Stimulated activated effector memory CD8-positive, alpha-beta T cell treated with anti-CD3 and anti-CD28 coated beads, Interleukin-12 subunit alpha, Interleukin-12 subunit beta, amount 100 ng/mL, for 72 hours (primary cell): ENCODE results near the gene KLF7.
A peak's percentile ranks its signal among the peaks of the same experiment; 100 is the strongest.

Experiments
- ATAC-seq: fragments of 150-1000 bp; cut with Tn5 transposase; 2 replicates; pipeline ENCODE4 v1.10.0; 2021
- DNase-seq, 2 donors: peaks; one replicate each; pipeline ENCODE4 v3.0.0; 2021 to 2022; ENCODE audit warnings: low spot score in 2 of 2
- H3K27ac Mint-ChIP-seq: one replicate; pipeline ENCODE4 v1.8.0; 2022; ENCODE audit warnings: mild to moderate bottlenecking, mixed read lengths
- H3K36me3 Mint-ChIP-seq: one replicate; pipeline ENCODE4 v1.8.0; 2022; ENCODE audit warnings: mild to moderate bottlenecking, mixed read lengths
- H3K4me1 Mint-ChIP-seq: one replicate; pipeline ENCODE4 v1.8.0; 2022; ENCODE audit warnings: mixed read lengths
- H3K4me3 Mint-ChIP-seq: one replicate; pipeline ENCODE4 v1.8.0; 2022; ENCODE audit warnings: mild to moderate bottlenecking, mixed read lengths
- H3K9me3 Mint-ChIP-seq: one replicate; pipeline ENCODE4 v1.8.0; 2022; ENCODE audit warnings: mixed read lengths

Gene KLF7

GRCh38 chr2:207143215-207144172 lies 22.3 kb downstream of the KLF7 start:
- no peak for DNase-seq
- ATAC-seq = peak; percentile 69
- H3K4me3 Mint-ChIP-seq = peak overlapping the region; percentile 32
- peak overlapping the region; percentile 52 for H3K27ac Mint-ChIP-seq
- peaks cover under 1% of the 10 kb centered on the region for H3K36me3 Mint-ChIP-seq
- peaks cover 25% of the 10 kb centered on the region for H3K4me1 Mint-ChIP-seq
- H3K9me3 Mint-ChIP-seq = no peaks in the 10 kb centered on the region

GRCh38 chr2:207142461-207142860 lies 23.3 kb downstream of the KLF7 start:
- Mint-ChIP-seq H3K36me3 (no peaks in the 10 kb centered on the region), H3K4me3 (peak overlapping the region; percentile 32), H3K9me3 (no peaks in the 10 kb centered on the region), H3K27ac (peak overlapping the region; percentile 52), H3K4me1 (peaks cover 25% of the 10 kb centered on the region)
- DNase-seq = no peak
- ATAC-seq = peak; percentile 57

- Mint-ChIP-seq H3K4me3 (no peak overlapping the region), H3K36me3 (no peaks in the 10 kb centered on the region), H3K4me1 (peaks cover 26% of the 10 kb centered on the region), H3K27ac (no peak overlapping the region), H3K9me3 (no peaks in the 10 kb centered on the region)
- DNase-seq (no peak), ATAC-seq (no peak)
Observed at GRCh38 chr2:207141386-207141785, 24.4 kb downstream of the KLF7 start.

GRCh38 chr2:207140265-207140664 lies 25.5 kb downstream of the KLF7 start:
- DNase-seq (no peak), ATAC-seq (no peak)
- peaks cover 31% of the 10 kb centered on the region for H3K4me1 Mint-ChIP-seq
- H3K27ac Mint-ChIP-seq = no peak overlapping the region
- H3K9me3 Mint-ChIP-seq = no peaks in the 10 kb centered on the region
- H3K36me3 Mint-ChIP-seq = no peaks in the 10 kb centered on the region
- no peak overlapping the region for H3K4me3 Mint-ChIP-seq

GRCh38 chr2:207139552-207139951 lies 26.2 kb downstream of the KLF7 start:
- Mint-ChIP-seq H3K4me1 (peaks cover 30% of the 10 kb centered on the region), H3K36me3 (no peaks in the 10 kb centered on the region), H3K27ac (no peak overlapping the region), H3K9me3 (no peaks in the 10 kb centered on the region), H3K4me3 (no peak overlapping the region)
- ATAC-seq = no peak
- DNase-seq = no peak

GRCh38 chr2:207138627-207139297 lies 27.0 kb downstream of the KLF7 start:
- no peaks in the 10 kb centered on the region for H3K9me3 Mint-ChIP-seq
- H3K36me3 Mint-ChIP-seq = no peaks in the 10 kb centered on the region
- no peak for ATAC-seq
- H3K4me1 Mint-ChIP-seq = peaks cover 22% of the 10 kb centered on the region
- H3K27ac Mint-ChIP-seq = no peak overlapping the region
- DNase-seq = no peak
- no peak overlapping the region for H3K4me3 Mint-ChIP-seq

- Mint-ChIP-seq H3K4me3 (no peak overlapping the region), H3K27ac (no peak overlapping the region), H3K9me3 (no peaks in the 10 kb centered on the region), H3K36me3 (no peaks in the 10 kb centered on the region), H3K4me1 (peaks cover 12% of the 10 kb centered on the region)
- ATAC-seq = no peak
- no peak for DNase-seq
Observed at GRCh38 chr2:207137596-207138337, 28.0 kb downstream of the KLF7 start.

- Mint-ChIP-seq H3K4me1 (peaks cover 6% of the 10 kb centered on the region), H3K36me3 (no peaks in the 10 kb centered on the region), H3K4me3 (no peak overlapping the region), H3K27ac (no peak overlapping the region), H3K9me3 (no peaks in the 10 kb centered on the region)
- DNase-seq (no peak), ATAC-seq (no peak)
Observed at GRCh38 chr2:207136874-207137273, 28.9 kb downstream of the KLF7 start.

GRCh38 chr2:207135801-207136457 lies 29.8 kb downstream of the KLF7 start:
- DNase-seq = no peak
- ATAC-seq = no peak
- Mint-ChIP-seq H3K36me3 (no peaks in the 10 kb centered on the region), H3K27ac (no peak overlapping the region), H3K9me3 (no peaks in the 10 kb centered on the region), H3K4me3 (no peak overlapping the region), H3K4me1 (peaks cover 6% of the 10 kb centered on the region)

GRCh38 chr2:207135340-207135739 lies 30.4 kb downstream of the KLF7 start:
- Mint-ChIP-seq H3K9me3 (no peaks in the 10 kb centered on the region), H3K4me1 (peaks cover 6% of the 10 kb centered on the region), H3K4me3 (no peak overlapping the region), H3K36me3 (no peaks in the 10 kb centered on the region), H3K27ac (no peak overlapping the region)
- DNase-seq (no peak), ATAC-seq (no peak)

- Mint-ChIP-seq H3K36me3 (no peaks in the 10 kb centered on the region), H3K27ac (no peak overlapping the region), H3K4me3 (no peak overlapping the region), H3K9me3 (no peaks in the 10 kb centered on the region), H3K4me1 (peaks cover 6% of the 10 kb centered on the region)
- ATAC-seq = no peak
- DNase-seq = no peak
Observed at GRCh38 chr2:207133820-207134519, 31.8 kb downstream of the KLF7 start.

- Mint-ChIP-seq H3K36me3 (no peaks in the 10 kb centered on the region), H3K4me1 (peaks cover 6% of the 10 kb centered on the region), H3K4me3 (no peak overlapping the region), H3K9me3 (no peaks in the 10 kb centered on the region), H3K27ac (no peak overlapping the region)
- no peak for ATAC-seq
- no peak for DNase-seq
Observed at GRCh38 chr2:207133458-207133819, 32.3 kb downstream of the KLF7 start.

GRCh38 chr2:207132019-207132418 lies 33.7 kb downstream of the KLF7 start:
- ATAC-seq (no peak), DNase-seq (no peak)
- no peak overlapping the region for H3K27ac Mint-ChIP-seq
- H3K9me3 Mint-ChIP-seq = no peaks in the 10 kb centered on the region
- no peaks in the 10 kb centered on the region for H3K36me3 Mint-ChIP-seq
- H3K4me3 Mint-ChIP-seq = no peak overlapping the region
- H3K4me1 Mint-ChIP-seq = peaks cover 6% of the 10 kb centered on the region

GRCh38 chr2:207131594-207131993 lies 34.2 kb downstream of the KLF7 start:
- ATAC-seq (no peak), DNase-seq (no peak)

More at GRCh38 chr2:207131594-207131993, 34.2 kb downstream of the KLF7 start:
- H3K4me3 Mint-ChIP-seq = no peak overlapping the region
- H3K9me3 Mint-ChIP-seq = no peaks in the 10 kb centered on the region
- H3K27ac Mint-ChIP-seq = no peak overlapping the region
- H3K4me1 Mint-ChIP-seq = peaks cover 6% of the 10 kb centered on the region
- H3K36me3 Mint-ChIP-seq = no peaks in the 10 kb centered on the region
